Activated gamma-delta T cell treated with Interleukin-2 at 50 U/mL for 16 hours (primary cell): ENCODE measurements around the gene HSPA1A.
A peak's percentile ranks its signal among the peaks of the same experiment; 100 is the strongest.
"Not testable (repeated sequence)": the region's sequence is repeated elsewhere in the genome, so short reads cannot be mapped to it uniquely, and the experiment has no call there.

Experiments
- DNase-seq: peaks from one replicate; pipeline ENCODE4 v3.0.0-alpha.2; 2020

The HSPA1A gene

DNA sequence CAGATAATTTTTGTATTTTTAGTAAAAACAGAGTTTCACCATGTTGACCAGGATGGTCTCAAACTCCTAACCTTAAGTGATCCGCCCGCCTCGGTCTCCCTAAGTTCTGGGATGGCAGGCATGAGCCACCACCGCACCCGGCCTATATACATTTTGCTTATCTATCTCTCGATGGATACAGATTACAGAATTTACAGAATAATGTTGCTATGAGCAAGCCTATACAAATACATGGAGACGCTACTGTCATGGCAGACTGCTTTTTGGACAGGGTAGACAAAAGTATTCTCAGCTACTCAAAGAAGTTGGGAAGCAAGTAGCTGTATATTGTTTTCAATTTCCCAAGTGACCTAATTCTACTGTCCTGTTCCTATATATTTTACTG lies 1.9 kb upstream of the HSPA1A start:
- no peak for DNase-seq

DNA sequence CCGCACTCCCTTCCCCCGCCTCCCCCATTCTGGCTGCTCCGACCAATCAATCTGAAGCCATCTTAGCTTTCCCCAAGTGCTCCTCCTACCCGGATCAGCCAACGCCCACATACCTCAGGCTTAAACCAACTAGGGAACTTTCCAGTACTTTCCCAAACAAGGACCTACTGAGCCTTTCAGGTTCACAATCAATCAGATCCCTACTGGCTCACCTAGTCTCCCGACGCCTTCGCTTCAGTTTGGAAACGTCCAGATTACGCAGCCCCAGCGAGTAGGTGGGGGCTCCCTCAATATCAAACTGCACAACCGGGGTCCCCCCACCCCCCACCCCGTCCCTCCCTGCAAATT lies 692 bp upstream of the HSPA1A start:
- peak; percentile 59 for DNase-seq

GRCh38 chr6:31817133-31817928 lies 2.0 kb downstream of the HSPA1A start:
- peak; percentile 22 for DNase-seq

DNA sequence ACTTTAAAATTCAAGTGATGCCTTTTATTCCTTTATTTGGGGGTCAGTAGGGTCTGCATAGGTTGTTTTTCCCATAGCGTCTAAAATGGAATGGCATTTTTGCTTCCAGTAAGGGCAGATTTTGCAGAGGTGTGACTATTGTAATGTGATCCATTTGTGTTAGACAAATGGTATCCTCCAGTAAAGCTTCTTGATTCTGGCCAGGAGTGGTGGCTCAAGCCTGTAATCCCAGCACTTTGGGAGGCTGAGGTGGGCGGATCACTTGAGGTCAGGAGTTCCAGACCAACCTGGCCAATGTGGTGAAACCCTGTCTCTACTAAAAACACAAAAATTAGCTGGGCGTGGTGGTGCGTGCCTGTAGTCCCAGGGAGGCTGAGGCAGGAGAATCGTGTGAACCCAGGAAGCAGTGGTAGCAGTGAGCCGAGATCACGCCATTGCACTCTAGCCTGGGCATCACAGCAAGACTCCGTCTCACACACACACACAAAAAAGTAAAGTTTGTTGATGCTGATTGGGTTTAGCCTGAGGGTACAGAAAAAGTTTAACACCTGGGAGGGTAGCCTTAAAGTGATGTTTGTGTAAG lies 2.7 kb downstream of the HSPA1A start:
- DNase-seq, result not testable (repeated sequence)

DNA sequence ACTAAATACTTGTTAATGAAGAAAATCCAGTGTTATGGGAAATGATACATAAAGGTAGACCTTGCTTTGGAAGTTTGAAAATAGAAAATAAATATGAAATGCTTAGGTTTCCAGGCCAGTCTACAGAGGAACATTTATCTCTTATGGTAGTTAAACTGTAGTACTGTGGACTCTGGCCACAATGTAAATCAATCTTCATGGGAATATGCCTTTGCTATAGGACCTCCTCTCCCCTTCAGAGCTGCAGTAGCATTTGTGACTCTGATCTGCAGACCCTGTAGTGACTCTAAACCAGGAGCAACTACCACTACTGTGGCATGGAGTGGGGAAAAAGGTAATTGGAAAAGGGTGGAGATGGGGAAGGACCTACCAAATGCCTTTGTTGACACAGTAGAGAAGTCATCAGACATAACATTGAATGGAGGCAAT lies 4.5 kb downstream of the HSPA1A start:
- DNase-seq, result no peak

DNA sequence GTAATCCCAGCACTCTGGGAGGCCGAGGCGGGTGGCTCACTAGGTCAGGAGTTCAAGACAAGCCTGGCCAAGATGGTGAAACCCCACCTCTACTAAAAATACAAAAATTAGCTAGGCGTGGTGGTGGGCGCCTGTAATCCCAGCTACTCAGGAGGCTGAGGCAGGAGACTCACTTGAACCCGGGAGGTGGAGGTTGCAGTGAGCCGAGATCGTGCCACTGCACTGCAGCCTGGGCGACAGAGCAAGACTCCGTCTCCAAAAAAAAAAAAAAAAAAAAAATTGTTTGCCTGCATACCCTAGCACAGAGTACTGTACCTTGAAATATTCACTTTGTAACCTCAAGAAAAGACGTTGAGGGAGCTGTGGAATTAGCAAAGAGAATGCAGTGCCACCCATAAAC lies 5.1 kb downstream of the HSPA1A start:
- not testable (repeated sequence) for DNase-seq

DNA sequence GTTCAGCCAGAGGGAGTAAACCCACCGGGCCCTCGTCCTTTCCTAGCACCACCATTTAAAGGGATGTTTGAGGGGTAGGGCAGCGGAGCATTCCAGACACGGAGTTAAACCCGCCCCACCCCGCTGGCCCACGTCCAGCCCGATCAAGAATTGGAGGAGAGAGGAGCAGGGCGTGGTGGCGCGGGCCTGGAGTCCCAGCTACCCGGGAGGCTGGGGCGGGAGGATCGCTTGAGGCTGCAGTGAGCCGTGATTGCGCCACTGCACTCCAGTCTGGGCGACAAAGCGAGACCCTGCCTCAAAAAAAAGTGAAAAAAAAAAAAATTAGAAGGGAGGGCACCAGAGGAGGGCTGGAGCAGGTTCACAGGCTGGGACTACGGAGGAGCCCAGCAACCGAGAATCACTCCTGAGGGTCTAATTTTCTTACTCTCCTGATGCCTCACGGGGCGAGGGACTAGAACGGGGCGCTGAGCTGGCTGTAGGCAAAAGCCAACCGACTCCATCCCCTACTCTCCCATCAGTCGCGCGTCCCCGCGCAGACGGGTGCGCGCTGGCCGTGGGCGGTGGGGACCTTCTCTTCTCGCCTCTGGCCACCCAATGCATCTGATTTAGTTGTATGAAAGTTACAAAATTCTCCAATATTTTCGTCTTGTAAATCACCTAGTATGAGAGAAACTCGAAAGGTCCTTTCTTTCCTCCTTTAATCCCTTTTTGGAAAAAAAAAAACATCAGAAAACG lies 6.1 kb downstream of the HSPA1A start:
- DNase-seq, result peak; percentile 34

DNA sequence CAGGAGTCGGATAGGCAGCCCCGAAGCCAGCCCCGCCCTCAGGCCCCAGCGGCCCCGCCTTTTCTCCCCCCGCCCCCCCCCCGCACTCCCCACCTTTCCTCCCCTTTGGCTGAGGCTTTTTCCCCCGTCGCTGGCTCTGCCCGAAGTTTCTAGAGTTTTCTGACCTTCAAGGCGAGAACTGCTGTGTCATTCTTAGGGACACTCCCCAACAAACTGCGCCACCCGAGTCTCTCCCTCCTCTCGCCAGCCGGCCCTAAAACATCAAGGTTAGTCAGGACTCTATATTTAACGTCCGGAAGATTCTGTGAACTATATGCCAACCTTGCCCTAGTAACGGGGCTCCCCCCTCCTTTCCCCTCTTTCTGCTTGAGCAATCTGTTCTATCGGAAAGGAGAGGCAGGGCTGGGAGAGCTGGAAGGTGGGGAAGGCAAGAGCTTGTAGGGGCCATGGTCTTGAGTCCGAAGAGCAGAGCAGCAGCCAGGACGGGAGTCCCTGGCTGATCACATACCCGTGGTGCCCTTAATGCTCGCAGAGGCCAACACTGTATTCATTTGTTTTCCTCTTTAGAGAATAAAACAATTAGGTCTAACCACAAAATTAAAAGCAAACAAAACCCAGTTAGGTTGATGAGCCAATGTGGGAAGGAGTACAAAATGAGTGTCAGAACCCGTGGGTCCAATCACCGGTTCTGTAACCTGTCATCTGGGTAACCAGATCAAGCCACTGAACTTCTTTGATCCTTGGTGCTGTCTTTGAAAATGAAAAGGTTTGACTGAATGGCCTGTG lies 6.9 kb downstream of the HSPA1A start:
- DNase-seq, result peak; percentile 56

- not testable (repeated sequence) for DNase-seq
Observed at GRCh38 chr6:31823592-31824196, 8.4 kb downstream of the HSPA1A start.

GRCh38 chr6:31825553-31825952 lies 10.2 kb downstream of the HSPA1A start:
- DNase-seq, result no peak

- peak; percentile 23 for DNase-seq
Observed at GRCh38 chr6:31826793-31827285, 11.5 kb downstream of the HSPA1A start.

DNA sequence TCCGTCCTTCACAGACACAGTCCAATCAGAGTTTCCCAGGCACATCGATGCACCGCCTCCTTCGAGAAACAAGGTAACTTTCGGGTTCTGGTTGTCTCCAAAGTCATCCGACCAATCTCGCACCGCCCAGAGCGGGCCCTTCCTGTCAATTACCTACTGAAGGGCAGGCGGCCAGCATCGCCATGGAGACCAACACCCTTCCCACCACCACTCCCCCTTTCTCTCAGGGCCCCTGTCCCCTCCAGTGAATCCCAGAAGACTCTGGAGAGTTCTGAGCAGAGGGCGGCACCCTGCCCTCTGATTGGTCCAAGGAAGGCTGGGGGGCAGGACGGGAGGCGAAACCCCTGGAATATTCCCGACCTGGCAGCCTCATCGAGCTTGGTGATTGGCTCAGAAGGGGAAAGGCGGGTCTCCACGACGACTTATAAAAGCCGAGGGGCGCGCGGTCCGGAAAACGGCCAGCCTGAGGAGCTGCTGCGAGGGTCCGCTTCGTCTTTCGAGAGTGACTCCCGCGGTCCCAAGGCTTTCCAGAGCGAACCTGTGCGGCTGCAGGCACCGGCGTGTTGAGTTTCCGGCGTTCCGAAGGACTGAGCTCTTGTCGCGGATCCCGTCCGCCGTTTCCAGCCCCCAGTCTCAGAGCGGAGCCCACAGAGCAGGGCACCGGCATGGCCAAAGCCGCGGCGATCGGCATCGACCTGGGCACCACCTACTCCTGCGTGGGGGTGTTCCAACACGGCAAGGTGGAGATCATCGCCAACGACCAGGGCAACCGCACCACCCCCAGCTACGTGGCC lies 12.1 kb downstream of the HSPA1A start, which contains the start of gene HSPA1B:
HSPA1B (plus strand) TSS at position 453 of the 794 bp plus-strand sequence; CDS start at position 666, 213 bp downstream.
- peak; percentile 82 for DNase-seq

GRCh38 chr6:31829633-31830283 lies 14.4 kb downstream of the HSPA1A start:
- no peak for DNase-seq

GRCh38 chr6:31830886-31831335 lies 15.6 kb downstream of the HSPA1A start:
- DNase-seq, result no peak

- DNase-seq, result no peak
Observed at GRCh38 chr6:31831350-31832215, 16.2 kb downstream of the HSPA1A start.

DNA sequence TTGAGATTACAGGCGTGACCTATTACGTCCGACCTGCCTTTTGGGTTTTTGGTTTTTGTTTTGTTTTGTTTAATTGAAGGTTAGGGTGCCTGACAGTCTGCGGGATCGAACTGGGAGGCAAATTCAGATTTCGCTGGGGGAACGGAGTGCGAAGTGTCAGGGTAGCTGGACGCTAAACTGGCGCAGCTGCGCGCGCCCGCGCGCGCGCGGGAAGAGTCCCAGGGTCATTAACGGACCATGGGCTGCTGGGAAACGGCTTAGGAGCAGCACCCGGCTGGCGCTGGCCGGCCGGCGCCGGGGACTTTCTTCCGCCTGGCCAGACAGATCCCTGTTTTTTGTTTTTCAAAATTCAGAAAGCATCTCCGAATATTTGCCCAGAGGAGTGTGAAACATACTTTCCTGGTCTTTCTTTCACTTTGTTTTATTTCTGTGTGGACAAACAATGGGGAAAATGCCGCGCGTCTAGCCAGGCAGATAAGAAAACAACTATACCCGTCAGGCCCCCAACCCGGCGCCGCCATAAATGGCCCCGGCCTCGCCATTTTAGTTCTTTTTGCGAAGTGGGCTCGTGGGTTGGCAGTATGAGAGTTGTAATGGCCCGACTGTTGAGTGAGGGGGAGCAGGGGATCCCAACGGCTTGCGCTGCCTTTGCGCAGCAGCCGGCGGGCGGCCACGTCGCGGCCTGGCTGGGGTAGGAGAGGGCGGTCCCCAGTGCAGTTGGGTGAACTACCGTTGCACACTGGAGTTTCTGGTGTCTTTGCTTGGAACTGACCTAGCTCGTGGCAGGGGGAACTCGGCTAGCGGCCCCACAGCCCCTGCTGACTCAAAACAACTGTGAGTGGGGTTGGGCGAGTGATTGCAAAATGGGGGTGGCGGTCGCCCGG lies 19.3 kb downstream of the HSPA1A start:
- peak; percentile 75 for DNase-seq

GRCh38 chr6:31836047-31836473 lies 20.7 kb downstream of the HSPA1A start:
- DNase-seq, result no peak

DNA sequence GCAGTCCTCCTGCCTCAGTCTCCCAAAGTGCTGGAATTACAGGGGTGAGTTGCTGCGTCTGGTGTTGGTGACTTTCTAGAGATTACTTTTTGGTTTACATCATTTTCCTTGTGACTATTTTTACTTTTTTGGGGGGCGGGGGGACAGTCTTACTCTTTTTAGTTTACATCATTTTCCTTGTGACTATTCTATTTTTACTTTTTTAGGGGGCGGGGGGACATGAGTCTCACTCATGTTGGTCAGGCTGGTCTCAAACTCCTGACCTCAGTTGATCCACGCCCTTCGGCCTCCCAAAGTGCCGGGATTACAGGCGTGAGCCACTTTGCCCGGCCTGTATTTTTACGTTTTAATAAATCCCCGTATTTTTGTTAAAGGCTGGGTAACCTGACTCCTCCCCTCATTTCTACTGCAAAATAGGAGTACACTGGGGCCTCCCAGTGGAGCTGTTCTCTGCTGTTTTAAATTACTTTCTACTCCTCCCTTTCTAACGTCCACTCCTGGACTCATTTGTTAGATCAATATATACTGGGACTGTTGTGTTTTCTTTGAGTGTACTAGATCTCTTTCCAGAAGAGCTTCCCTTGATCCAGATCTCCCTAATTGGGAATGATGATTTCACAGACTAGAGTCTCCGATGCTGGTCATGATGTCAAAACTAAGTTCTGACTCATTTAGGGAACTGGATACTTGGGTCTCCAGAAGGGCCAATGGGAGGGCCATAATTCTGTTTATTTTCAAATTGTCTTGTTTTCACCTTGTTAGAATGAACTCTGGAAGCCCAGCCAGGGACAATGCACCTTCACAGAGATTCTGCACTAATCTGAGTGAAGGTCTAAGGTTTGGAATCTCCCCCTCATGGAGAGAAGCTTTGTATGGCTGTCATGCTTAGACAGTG lies 21.4 kb downstream of the HSPA1A start:
- no peak for DNase-seq
